Endothelial cell of umbilical vein (primary cell): ENCODE data around the gene PTH1R. TPM values are rescaled to one million over a fixed set of nuclear protein-coding genes. Genes with fewer than 3 reads are reported as not detected.

Source experiments
- BruUV-seq: library from RNA; stranded (reverse); fragments of 400-500 nt; replicated peaks from 2 replicates; lab custom pipeline; 2021; lab: Mats Ljungman, UMichigan
- CTCF ChIA-PET: fragments of 300-600, 350-600 bp; sonication (Branson Sonifier 250); formaldehyde crosslinking; loops from one replicate; lab custom pipeline; 2021; ENCODE audit warnings: antibody characterized with exemption, inconsistent platforms; lab: Charles Lee
- POLR2A ChIA-PET: fragments of 300-600, 350-600 bp; sonication (Branson Sonifier 250); formaldehyde crosslinking; loops from one replicate; lab custom pipeline; 2021; ENCODE audit warnings: antibody characterized with exemption, inconsistent platforms; lab: Charles Lee
- DNase-seq: peaks from one replicate; pipeline ENCODE4 v3.0.0-alpha.2; 2011; ENCODE audit warnings: low read depth, low spot score
- FAIRE-seq: peaks from 2 replicates; lab custom pipeline; 2011; peaks lifted over from hg19 to GRCh38; lab: Jason Lieb, UNC
- H2AFZ ChIP-seq: 2 replicates; pipeline ENCODE4 v1.6.0; 2012; ENCODE audit warnings: low read depth, low read length, control low read depth, inconsistent platforms
- H3K27ac ChIP-seq: 2 replicates; pipeline ENCODE4 v1.5.1; 2011; ENCODE audit warnings: low read depth, mild to moderate bottlenecking, control low read depth, low read length, moderate library complexity; ENCODE audit not compliant: insufficient read depth
- H3K27me3 ChIP-seq, 2 experiments: 2 replicates each; pipeline versions ENCODE4 v1.6.0 to v1.6.1; 2011; ENCODE audit warnings: low read length in 2 of 2, mixed read lengths in 1 of 2; ENCODE audit not compliant: control insufficient read depth in 2 of 2, insufficient read depth in 2 of 2
- H3K36me3 ChIP-seq, 2 experiments: 2 replicates in 1 of 2; 3 replicates in 1 of 2; pipeline ENCODE4 v1.5.1; 2011; ENCODE audit warnings: low read length in 2 of 2, mild to moderate bottlenecking in 1 of 2, moderate library complexity in 1 of 2; ENCODE audit not compliant: control insufficient read depth in 2 of 2, insufficient read depth in 2 of 2; ENCODE audit errors: extremely low read depth in 1 of 2
- H3K4me1 ChIP-seq: 3 replicates; pipeline ENCODE4 v1.5.1; 2011; ENCODE audit warnings: mild to moderate bottlenecking, low read length; ENCODE audit not compliant: control insufficient read depth, insufficient read depth; ENCODE audit errors: extremely low read depth
- H3K4me2 ChIP-seq: 2 replicates; pipeline ENCODE4 v1.6.1; 2011; ENCODE audit warnings: low read length, control low read depth, mixed read lengths; ENCODE audit not compliant: insufficient read depth
- H3K4me3 ChIP-seq, 3 experiments: fragments of 200-600 bp in 1 of 3; sonication (generic), shearing (Covaris generic) in 1 of 3; replicated peaks in 1 of 3; 2 replicates each; pipeline ENCODE4 v1.5.1; 2011 to 2016; ENCODE audit warnings: control low read depth in 3 of 3, low read length in 3 of 3, mild to moderate bottlenecking in 2 of 3, inconsistent platforms in 1 of 3, low read depth in 1 of 3, moderate library complexity in 1 of 3; ENCODE audit not compliant: insufficient read depth in 1 of 3
- H3K79me2 ChIP-seq: 2 replicates; pipeline ENCODE4 v1.6.0; 2012; ENCODE audit warnings: low read length, inconsistent platforms; ENCODE audit not compliant: control insufficient read depth, insufficient read depth
- H3K9ac ChIP-seq: replicated peaks from 2 replicates; pipeline ENCODE3; 2011; ENCODE audit warnings: low read length, control low read depth; ENCODE audit not compliant: insufficient read depth; ENCODE audit errors: extremely low read depth
- H3K9me1 ChIP-seq: replicated peaks from 3 replicates; pipeline ENCODE4 v1.6.0; 2011; ENCODE audit warnings: mild to moderate bottlenecking, low read length; ENCODE audit not compliant: control insufficient read depth, insufficient read depth; ENCODE audit errors: extremely low read depth
- H3K9me3 ChIP-seq: replicated peaks from 2 replicates; pipeline ENCODE4 v1.5.1; 2012; ENCODE audit warnings: low read length, inconsistent platforms; ENCODE audit not compliant: control insufficient read depth, insufficient read depth
- H4K20me1 ChIP-seq: replicated peaks from 2 replicates; pipeline ENCODE3; 2011; ENCODE audit warnings: mild to moderate bottlenecking, low read length; ENCODE audit not compliant: control insufficient read depth, insufficient read depth; ENCODE audit errors: extremely low read depth
- GATA2 ChIP-seq: IDR thresholded peaks from 2 replicates; pipeline ENCODE4 v1.7.0; 2011; ENCODE audit warnings: low read depth, mild to moderate bottlenecking, moderate library complexity, mixed read lengths, low read length; ENCODE audit not compliant: insufficient read length, insufficient read depth
- dilution Hi-C: fragments of 300-500 bp; cut with MboI; formaldehyde crosslinking; loops from one replicate; pipeline ENCODE4 v1.15.0; 2019; ENCODE audit warnings: low sequenced_read_pairs; ENCODE audit not compliant: extremely low pct_ligation_motif_present
- intact Hi-C: fragments of 100-400 bp; cut with micrococcal nuclease; formaldehyde crosslinking; loops from one replicate; pipeline ENCODE4 v1.10.0; 2022
- polyA plus RNA-seq, 4 experiments: library from polyadenylated mRNA; depleted of rRNA in 3 of 4; stranded (reverse) in 3 of 4; unstranded in 1 of 4; fragments of >200 nt; gene quantifications; 2 replicates each; pipeline versions ENCODE4 v1.2.1 to v1.2.3, GENCODE V29; 2011 to 2012; ENCODE audit warnings: missing spikeins in 1 of 4
- total RNA-seq: library from RNA; stranded (reverse); gene quantifications from 2 replicates; pipeline ENCODE4 v1.2.3, GENCODE V29; 2021
- TF ChIP-seq, protein P1 (sequence below), 2 donors: IDR thresholded peaks; 1 replicate in 1 of 2; 2 replicates in 1 of 2; pipeline ENCODE4 v1.5.1; 2011; ENCODE audit warnings: low read length in 2 of 2, mild to moderate bottlenecking in 2 of 2, moderate library complexity in 2 of 2, control low read depth in 1 of 2, inconsistent platforms in 1 of 2, low read depth in 1 of 2; ENCODE audit not compliant: insufficient read depth in 1 of 2; ENCODE audit errors: extremely low read depth in 1 of 2

The PTH1R gene
- total and polyA plus RNA-seq, 2 donors (not counting 3 experiments of a cell fraction or from before 2014, with no cell fraction given), result 0.08 to 0.46 TPM

DNA sequence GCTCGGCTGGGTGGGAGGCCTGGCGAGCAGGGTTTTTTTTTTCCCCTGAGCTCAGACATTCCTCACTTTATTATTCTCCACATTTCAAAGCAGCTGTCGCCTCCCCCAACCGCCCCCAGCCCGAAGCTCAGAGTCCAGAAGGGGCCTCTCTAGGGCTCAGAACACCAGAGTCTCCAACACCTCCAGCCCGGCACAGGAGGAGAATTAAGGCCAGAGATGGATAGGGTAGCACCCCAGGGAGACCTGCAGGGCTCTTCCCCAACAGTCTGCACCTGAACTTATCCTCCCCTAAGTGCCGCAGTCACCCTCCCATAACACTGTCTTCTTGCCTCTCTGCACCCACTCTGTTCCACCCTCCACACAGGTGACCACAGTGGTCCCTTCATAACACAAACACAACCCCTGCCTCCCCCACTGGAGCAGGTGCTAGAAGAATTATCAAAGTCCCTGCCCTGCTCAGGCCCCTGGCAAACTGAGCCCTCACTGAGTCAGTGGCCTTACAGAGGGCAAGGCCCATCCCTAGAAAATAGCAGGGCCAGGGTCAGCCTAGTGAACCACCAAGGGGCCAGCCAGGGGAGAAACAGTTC is 28.4 kb upstream of the PTH1R start:
- intact Hi-C loops, result no loop called here

More for the DNA sequence above, 28.4 kb upstream of the PTH1R start:
- no TSS peak for BruUV-seq
- Histone ChIP-seq H3K4me1 (peaks cover 14% of the 10 kb centered on the region), H3K27ac (no peak overlapping the region), H3K4me2 (no peak overlapping the region), H3K4me3 (no peak overlapping the region), H3K79me2 (no peaks in the 10 kb centered on the region), H3K9ac (no peak overlapping the region), H3K27me3 (peaks cover 0 to 2% of the 10 kb centered on the region in 2 experiments), H2AFZ (no peak overlapping the region), H3K36me3 (no peaks in the 10 kb centered on the region), H4K20me1 (no peaks in the 10 kb centered on the region), H3K9me1 (no peaks in the 10 kb centered on the region), H3K9me3 (no peaks in the 10 kb centered on the region)
- FAIRE-seq (no peak), DNase-seq (no peak)
- POLR2A ChIA-PET, result no interaction called here
- no peak for TF ChIP-seq GATA2
- TF ChIP-seq, protein P1, sequence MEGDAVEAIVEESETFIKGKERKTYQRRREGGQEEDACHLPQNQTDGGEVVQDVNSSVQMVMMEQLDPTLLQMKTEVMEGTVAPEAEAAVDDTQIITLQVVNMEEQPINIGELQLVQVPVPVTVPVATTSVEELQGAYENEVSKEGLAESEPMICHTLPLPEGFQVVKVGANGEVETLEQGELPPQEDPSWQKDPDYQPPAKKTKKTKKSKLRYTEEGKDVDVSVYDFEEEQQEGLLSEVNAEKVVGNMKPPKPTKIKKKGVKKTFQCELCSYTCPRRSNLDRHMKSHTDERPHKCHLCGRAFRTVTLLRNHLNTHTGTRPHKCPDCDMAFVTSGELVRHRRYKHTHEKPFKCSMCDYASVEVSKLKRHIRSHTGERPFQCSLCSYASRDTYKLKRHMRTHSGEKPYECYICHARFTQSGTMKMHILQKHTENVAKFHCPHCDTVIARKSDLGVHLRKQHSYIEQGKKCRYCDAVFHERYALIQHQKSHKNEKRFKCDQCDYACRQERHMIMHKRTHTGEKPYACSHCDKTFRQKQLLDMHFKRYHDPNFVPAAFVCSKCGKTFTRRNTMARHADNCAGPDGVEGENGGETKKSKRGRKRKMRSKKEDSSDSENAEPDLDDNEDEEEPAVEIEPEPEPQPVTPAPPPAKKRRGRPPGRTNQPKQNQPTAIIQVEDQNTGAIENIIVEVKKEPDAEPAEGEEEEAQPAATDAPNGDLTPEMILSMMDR (IDR thresholded peaks at IDR 0.05; ENCODE audit: extremely low read depth in 1 of 2, insufficient read depth in 1 of 2, low read depth in 1 of 2, low read length in 2 of 2), result no peak
- dilution Hi-C loops, result no loop called here
- CTCF ChIA-PET, result interaction anchor here (0.7 to 3.3 kb wide), 7 partner anchors 8 to 185 kb away, joined by 3 to 13 read pairs (median 4); no protein-coding TSS in a partner anchor
